Mesothelial cell of epicardium (in vitro differentiated cells): ENCODE results near the gene TSHZ2. TPM values are rescaled to one million over a fixed set of nuclear protein-coding genes. Genes with fewer than 3 reads are reported as not detected.

Experiments used
- DNase-seq, 2 experiments: peaks; one replicate each; pipeline ENCODE4 v3.0.0; 2021; ENCODE audit warnings: low spot score in 2 of 2; ENCODE audit not compliant: unreplicated experiment in 2 of 2
- H3K27ac Mint-ChIP-seq: 2 replicates; pipeline ENCODE4 v1.8.0; 2021; ENCODE audit warnings: mixed read lengths
- H3K27me3 Mint-ChIP-seq: 2 replicates; pipeline ENCODE4 v1.8.0; 2021; ENCODE audit warnings: low read depth, mixed read lengths
- H3K36me3 Mint-ChIP-seq: 2 replicates; pipeline ENCODE4 v1.8.0; 2021; ENCODE audit warnings: mixed read lengths
- H3K4me1 Mint-ChIP-seq: 2 replicates; pipeline ENCODE4 v1.8.0; 2021; ENCODE audit warnings: mixed read lengths
- H3K4me3 Mint-ChIP-seq: 2 replicates; pipeline ENCODE4 v1.8.0; 2021; ENCODE audit warnings: mild to moderate bottlenecking, moderate library complexity, mixed read lengths
- H3K9me3 Mint-ChIP-seq: 2 replicates; pipeline ENCODE4 v1.8.0; 2021; ENCODE audit warnings: mixed read lengths
- CTCF ChIP-seq: fragments of 200-600 bp; sonication (generic); IDR thresholded peaks from one replicate; pipeline ENCODE4 v1.5.0; 2021; ENCODE audit warnings: antibody characterized with exemption; ENCODE audit not compliant: unreplicated experiment
- total RNA-seq: library from RNA; stranded (reverse); gene quantifications from 3 replicates; pipeline ENCODE4 v1.2.1, GENCODE V29; 2021

The TSHZ2 gene
- total RNA-seq, 1 donor from 2014 or later = 28.8 TPM

GRCh38 chr20:53252002-53252401 is 279.8 kb downstream of the TSHZ2 start:
- no peaks in the 10 kb centered on the region for H3K27me3 Mint-ChIP-seq
- H3K36me3 Mint-ChIP-seq = peaks cover 32% of the 10 kb centered on the region
- no peak overlapping the region for H3K4me3 Mint-ChIP-seq
- DNase-seq = no peak
- no peak for TF ChIP-seq CTCF
- peaks cover 2% of the 10 kb centered on the region for H3K4me1 Mint-ChIP-seq
- H3K9me3 Mint-ChIP-seq = peaks cover 11% of the 10 kb centered on the region
- H3K27ac Mint-ChIP-seq = no peak overlapping the region

GRCh38 chr20:53253668-53254067 is 281.5 kb downstream of the TSHZ2 start:
- Mint-ChIP-seq H3K4me3 (no peak overlapping the region), H3K36me3 (peaks cover 35% of the 10 kb centered on the region), H3K4me1 (peaks cover 2% of the 10 kb centered on the region), H3K27me3 (no peaks in the 10 kb centered on the region), H3K9me3 (peaks cover 13% of the 10 kb centered on the region), H3K27ac (no peak overlapping the region)
- TF ChIP-seq CTCF = no peak
- DNase-seq = no peak

DNA sequence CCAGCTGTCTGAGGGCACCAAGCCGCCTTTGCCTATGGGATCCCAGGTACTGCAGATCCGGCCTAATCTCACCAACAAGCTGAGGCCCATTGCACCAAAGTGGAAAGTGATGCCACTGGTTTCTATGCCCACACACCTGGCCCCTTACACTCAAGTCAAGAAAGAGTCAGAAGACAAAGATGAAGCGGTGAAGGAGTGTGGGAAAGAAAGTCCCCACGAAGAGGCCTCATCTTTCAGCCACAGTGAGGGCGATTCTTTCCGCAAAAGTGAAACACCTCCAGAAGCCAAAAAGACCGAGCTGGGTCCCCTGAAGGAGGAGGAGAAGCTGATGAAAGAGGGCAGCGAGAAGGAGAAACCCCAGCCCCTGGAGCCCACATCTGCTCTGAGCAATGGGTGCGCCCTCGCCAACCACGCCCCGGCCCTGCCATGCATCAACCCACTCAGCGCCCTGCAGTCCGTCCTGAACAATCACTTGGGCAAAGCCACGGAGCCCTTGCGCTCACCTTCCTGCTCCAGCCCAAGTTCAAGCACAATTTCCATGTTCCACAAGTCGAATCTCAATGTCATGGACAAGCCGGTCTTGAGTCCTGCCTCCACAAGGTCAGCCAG is 283.0 kb downstream of the TSHZ2 start:
- Mint-ChIP-seq H3K9me3 (peaks cover 13% of the 10 kb centered on the region), H3K27ac (no peak overlapping the region), H3K4me3 (no peak overlapping the region), H3K36me3 (peaks cover 35% of the 10 kb centered on the region), H3K27me3 (no peaks in the 10 kb centered on the region), H3K4me1 (peaks cover 2% of the 10 kb centered on the region)
- TF ChIP-seq CTCF = no peak
- DNase-seq = no peak

- peaks cover 28% of the 10 kb centered on the region for H3K36me3 Mint-ChIP-seq
- no peak for TF ChIP-seq CTCF
- DNase-seq = no peak
- peaks cover 10% of the 10 kb centered on the region for H3K9me3 Mint-ChIP-seq
- peaks cover 16% of the 10 kb centered on the region for H3K4me1 Mint-ChIP-seq
- H3K27ac Mint-ChIP-seq = no peak overlapping the region
- H3K4me3 Mint-ChIP-seq = no peak overlapping the region
- peaks cover 2% of the 10 kb centered on the region for H3K27me3 Mint-ChIP-seq
Measured at GRCh38 chr20:53258741-53259140, 286.6 kb downstream of the TSHZ2 start.

- H3K27me3 Mint-ChIP-seq = peaks cover 2% of the 10 kb centered on the region
- no peak overlapping the region for H3K4me3 Mint-ChIP-seq
- peaks cover 2% of the 10 kb centered on the region for H3K9me3 Mint-ChIP-seq
- no peak for TF ChIP-seq CTCF
- H3K36me3 Mint-ChIP-seq = peaks cover 16% of the 10 kb centered on the region
- H3K4me1 Mint-ChIP-seq = peaks cover 18% of the 10 kb centered on the region
- DNase-seq = no peak
- H3K27ac Mint-ChIP-seq = no peak overlapping the region
Measured at GRCh38 chr20:53260168-53260567, 288.0 kb downstream of the TSHZ2 start.

GRCh38 chr20:53260591-53260990 is 288.4 kb downstream of the TSHZ2 start:
- H3K27ac Mint-ChIP-seq = no peak overlapping the region
- H3K4me3 Mint-ChIP-seq = no peak overlapping the region
- TF ChIP-seq CTCF = no peak
- DNase-seq = no peak
- peaks cover 13% of the 10 kb centered on the region for H3K36me3 Mint-ChIP-seq
- H3K4me1 Mint-ChIP-seq = peaks cover 20% of the 10 kb centered on the region
- peaks cover 2% of the 10 kb centered on the region for H3K27me3 Mint-ChIP-seq
- peaks cover 2% of the 10 kb centered on the region for H3K9me3 Mint-ChIP-seq
